ENCODE data around the gene CCDC192. TPM values are rescaled to one million over a fixed set of nuclear protein-coding genes. Genes with fewer than 3 reads are reported as not detected.

Gene CCDC192
- total and polyA plus RNA-seq, 2 experiments from 2014 or later, result 0.40 TPM; not detected in 1

- H3K9me2 ChIP-seq (ENCODE audit: insufficient read depth), result no peaks in the 10 kb centered on the region
- H3F3A ChIP-seq (replicated peaks; ENCODE audit: low read depth), result no peaks in the 10 kb centered on the region
- no peak for ATAC-seq
- H3K79me2 ChIP-seq (replicated peaks; ENCODE audit: insufficient read depth), result no peaks in the 10 kb centered on the region
- no peak overlapping the region for H3K4me2 ChIP-seq
- TF ChIP-seq NANOG (IDR thresholded peaks at IDR 0.05; ENCODE audit: borderline replicate concordance) (no peak), CTCF (conservative IDR thresholded peaks at IDR 0.05; ENCODE audit: low read depth in 2 of 2) (no peak), STAT1 (IDR thresholded peaks at IDR 0.05; ENCODE audit: unreplicated experiment) (no peak), EZH2 (IDR thresholded peaks at IDR 0.05; ENCODE audit: low read depth, unreplicated experiment) (no peak), CREB1 (CRISPR knock-in tag; IDR thresholded peaks at IDR 0.05; ENCODE audit: low read depth) (no peak), POLR2AphosphoS5 (IDR thresholded peaks at IDR 0.05; ENCODE audit: low read depth) (no peak), ZNF331 (CRISPR knock-in tag; IDR thresholded peaks at IDR 0.05; ENCODE audit: low read depth) (no peak), EZH2phosphoT487 (IDR thresholded peaks at IDR 0.05; ENCODE audit: unreplicated experiment) (no peak), ZNF114 (CRISPR knock-in tag; IDR thresholded peaks at IDR 0.05) (no peak), JUNB (IDR thresholded peaks at IDR 0.05; ENCODE audit: unreplicated experiment) (no peak)
- TF ChIP-seq, protein P1, sequence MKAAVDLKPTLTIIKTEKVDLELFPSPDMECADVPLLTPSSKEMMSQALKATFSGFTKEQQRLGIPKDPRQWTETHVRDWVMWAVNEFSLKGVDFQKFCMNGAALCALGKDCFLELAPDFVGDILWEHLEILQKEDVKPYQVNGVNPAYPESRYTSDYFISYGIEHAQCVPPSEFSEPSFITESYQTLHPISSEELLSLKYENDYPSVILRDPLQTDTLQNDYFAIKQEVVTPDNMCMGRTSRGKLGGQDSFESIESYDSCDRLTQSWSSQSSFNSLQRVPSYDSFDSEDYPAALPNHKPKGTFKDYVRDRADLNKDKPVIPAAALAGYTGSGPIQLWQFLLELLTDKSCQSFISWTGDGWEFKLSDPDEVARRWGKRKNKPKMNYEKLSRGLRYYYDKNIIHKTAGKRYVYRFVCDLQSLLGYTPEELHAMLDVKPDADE (IDR thresholded peaks at IDR 0.05), result no peak
- TF ChIP-seq, protein P2, sequence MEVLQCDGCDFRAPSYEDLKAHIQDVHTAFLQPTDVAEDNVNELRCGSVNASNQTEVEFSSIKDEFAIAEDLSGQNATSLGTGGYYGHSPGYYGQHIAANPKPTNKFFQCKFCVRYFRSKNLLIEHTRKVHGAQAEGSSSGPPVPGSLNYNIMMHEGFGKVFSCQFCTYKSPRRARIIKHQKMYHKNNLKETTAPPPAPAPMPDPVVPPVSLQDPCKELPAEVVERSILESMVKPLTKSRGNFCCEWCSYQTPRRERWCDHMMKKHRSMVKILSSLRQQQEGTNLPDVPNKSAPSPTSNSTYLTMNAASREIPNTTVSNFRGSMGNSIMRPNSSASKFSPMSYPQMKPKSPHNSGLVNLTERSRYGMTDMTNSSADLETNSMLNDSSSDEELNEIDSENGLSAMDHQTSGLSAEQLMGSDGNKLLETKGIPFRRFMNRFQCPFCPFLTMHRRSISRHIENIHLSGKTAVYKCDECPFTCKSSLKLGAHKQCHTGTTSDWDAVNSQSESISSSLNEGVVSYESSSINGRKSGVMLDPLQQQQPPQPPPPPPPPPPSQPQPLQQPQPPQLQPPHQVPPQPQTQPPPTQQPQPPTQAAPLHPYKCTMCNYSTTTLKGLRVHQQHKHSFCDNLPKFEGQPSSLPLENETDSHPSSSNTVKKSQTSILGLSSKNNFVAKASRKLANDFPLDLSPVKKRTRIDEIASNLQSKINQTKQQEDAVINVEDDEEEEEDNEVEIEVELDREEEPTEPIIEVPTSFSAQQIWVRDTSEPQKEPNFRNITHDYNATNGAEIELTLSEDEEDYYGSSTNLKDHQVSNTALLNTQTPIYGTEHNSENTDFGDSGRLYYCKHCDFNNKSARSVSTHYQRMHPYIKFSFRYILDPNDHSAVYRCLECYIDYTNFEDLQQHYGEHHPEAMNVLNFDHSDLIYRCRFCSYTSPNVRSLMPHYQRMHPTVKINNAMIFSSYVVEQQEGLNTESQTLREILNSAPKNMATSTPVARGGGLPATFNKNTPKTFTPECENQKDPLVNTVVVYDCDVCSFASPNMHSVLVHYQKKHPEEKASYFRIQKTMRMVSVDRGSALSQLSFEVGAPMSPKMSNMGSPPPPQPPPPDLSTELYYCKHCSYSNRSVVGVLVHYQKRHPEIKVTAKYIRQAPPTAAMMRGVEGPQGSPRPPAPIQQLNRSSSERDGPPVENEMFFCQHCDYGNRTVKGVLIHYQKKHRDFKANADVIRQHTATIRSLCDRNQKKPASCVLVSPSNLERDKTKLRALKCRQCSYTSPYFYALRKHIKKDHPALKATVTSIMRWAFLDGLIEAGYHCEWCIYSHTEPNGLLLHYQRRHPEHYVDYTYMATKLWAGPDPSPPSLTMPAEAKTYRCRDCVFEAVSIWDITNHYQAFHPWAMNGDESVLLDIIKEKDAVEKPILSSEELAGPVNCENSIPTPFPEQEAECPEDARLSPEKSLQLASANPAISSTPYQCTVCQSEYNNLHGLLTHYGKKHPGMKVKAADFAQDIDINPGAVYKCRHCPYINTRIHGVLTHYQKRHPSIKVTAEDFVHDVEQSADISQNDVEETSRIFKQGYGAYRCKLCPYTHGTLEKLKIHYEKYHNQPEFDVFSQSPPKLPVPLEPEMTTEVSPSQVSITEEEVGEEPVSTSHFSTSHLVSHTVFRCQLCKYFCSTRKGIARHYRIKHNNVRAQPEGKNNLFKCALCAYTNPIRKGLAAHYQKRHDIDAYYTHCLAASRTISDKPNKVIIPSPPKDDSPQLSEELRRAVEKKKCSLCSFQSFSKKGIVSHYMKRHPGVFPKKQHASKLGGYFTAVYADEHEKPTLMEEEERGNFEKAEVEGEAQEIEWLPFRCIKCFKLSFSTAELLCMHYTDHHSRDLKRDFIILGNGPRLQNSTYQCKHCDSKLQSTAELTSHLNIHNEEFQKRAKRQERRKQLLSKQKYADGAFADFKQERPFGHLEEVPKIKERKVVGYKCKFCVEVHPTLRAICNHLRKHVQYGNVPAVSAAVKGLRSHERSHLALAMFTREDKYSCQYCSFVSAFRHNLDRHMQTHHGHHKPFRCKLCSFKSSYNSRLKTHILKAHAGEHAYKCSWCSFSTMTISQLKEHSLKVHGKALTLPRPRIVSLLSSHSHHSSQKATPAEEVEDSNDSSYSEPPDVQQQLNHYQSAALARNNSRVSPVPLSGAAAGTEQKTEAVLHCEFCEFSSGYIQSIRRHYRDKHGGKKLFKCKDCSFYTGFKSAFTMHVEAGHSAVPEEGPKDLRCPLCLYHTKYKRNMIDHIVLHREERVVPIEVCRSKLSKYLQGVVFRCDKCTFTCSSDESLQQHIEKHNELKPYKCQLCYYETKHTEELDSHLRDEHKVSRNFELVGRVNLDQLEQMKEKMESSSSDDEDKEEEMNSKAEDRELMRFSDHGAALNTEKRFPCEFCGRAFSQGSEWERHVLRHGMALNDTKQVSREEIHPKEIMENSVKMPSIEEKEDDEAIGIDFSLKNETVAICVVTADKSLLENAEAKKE (CRISPR knock-in tag; IDR thresholded peaks at IDR 0.05), result no peak
- DNase-seq (ENCODE audit: low spot score), result no peak
- H3K27ac Mint-ChIP-seq, result 0 out of 2 replicates have a peak overlapping the region, but pooled peaks have one; percentile 38
- H4K20me1 ChIP-seq (replicated peaks; ENCODE audit: insufficient read depth), result no peaks in the 10 kb centered on the region; the same call in 1 of the 2 replicates
- H3K4me3 ChIP-seq, result no peak overlapping the region
- peaks cover 28% of the 10 kb centered on the region for H3K4me1 Mint-ChIP-seq
- peaks cover 15% of the 10 kb centered on the region for H3K4me1 ChIP-seq (ENCODE audit: insufficient read depth)
- H3K27me3 Mint-ChIP-seq (ENCODE audit: insufficient read depth, low read depth, poor library complexity), result no peaks in the 10 kb centered on the region
- no peaks in the 10 kb centered on the region for H3K36me3 ChIP-seq (ENCODE audit: insufficient read depth)
- no peak overlapping the region for H3K27ac ChIP-seq (ENCODE audit: low read depth)
- no peaks in the 10 kb centered on the region for H3K36me3 Mint-ChIP-seq (ENCODE audit: low read depth)
- H3K9me3 Mint-ChIP-seq, result no peaks in the 10 kb centered on the region; the same call in 2 of the 3 replicates
- H3K4me3 Mint-ChIP-seq, result no peak overlapping the region
- no peak overlapping the region for H2AFZ ChIP-seq
- no peaks in the 10 kb centered on the region for H3K27me3 ChIP-seq (ENCODE audit: insufficient read depth)
Measured at GRCh38 chr5:127960270-127960691, 257.1 kb downstream of the CCDC192 start.
